ENCODE measurements around the gene SF1.

DNA sequence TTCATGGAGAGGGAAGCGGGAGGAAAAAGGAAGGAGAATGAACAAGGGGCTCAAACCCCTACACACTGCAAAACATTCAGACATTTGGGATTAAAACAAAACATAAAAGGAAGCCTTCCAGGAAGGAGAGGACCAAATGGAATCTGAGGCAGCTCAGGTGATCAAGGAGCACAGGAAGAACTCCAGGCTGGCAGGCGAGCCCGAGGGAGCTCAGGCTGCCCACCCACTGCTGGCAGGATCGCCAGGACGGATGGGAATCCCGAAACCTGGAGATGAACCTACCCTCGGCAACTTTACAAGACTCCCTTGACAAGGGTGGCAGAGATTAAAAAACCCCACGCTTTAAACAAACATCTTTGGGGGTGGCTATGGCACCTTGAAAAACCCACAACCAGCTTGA is 13.6 kb downstream of the SF1 start:
- no peak for TF ChIP-seq FOS (IDR thresholded peaks at IDR 0.05; ENCODE audit: borderline replicate concordance, insufficient read depth, low read length)
- TF ChIP-seq POLR2A (IDR thresholded peaks at IDR 0.05; ENCODE audit: low read depth, low read length), result no peak
- TF ChIP-seq, protein P1, sequence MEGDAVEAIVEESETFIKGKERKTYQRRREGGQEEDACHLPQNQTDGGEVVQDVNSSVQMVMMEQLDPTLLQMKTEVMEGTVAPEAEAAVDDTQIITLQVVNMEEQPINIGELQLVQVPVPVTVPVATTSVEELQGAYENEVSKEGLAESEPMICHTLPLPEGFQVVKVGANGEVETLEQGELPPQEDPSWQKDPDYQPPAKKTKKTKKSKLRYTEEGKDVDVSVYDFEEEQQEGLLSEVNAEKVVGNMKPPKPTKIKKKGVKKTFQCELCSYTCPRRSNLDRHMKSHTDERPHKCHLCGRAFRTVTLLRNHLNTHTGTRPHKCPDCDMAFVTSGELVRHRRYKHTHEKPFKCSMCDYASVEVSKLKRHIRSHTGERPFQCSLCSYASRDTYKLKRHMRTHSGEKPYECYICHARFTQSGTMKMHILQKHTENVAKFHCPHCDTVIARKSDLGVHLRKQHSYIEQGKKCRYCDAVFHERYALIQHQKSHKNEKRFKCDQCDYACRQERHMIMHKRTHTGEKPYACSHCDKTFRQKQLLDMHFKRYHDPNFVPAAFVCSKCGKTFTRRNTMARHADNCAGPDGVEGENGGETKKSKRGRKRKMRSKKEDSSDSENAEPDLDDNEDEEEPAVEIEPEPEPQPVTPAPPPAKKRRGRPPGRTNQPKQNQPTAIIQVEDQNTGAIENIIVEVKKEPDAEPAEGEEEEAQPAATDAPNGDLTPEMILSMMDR (IDR thresholded peaks at IDR 0.05; ENCODE audit: extremely low read depth in 1 of 2, insufficient read depth in 1 of 2, low read depth in 1 of 2, low read length in 2 of 2), result no peak
- no peak for TF ChIP-seq EZH2 (IDR thresholded peaks at IDR 0.05; ENCODE audit: borderline replicate concordance, low read depth, low read length, severe bottlenecking)

Data from endothelial cell of umbilical vein (primary cell).